ENCODE data around the gene MZB1. TPM values are rescaled to one million over a fixed set of nuclear protein-coding genes. Genes with fewer than 3 reads are reported as not detected.
A peak's percentile ranks its signal among the peaks of the same experiment; 100 is the strongest.
"Not testable (repeated sequence)": the region's sequence is repeated elsewhere in the genome, so short reads cannot be mapped to it uniquely, and the experiment has no call there.

Gene MZB1
- total RNA-seq, 1 experiment from 2014 or later: 1.1 TPM

- TF ChIP-seq ZNF281 (CRISPR knock-in tag; IDR thresholded peaks at IDR 0.05) (peak; percentile 83; the same call in 1 of the 2 replicates), ESRRA (CRISPR knock-in tag; IDR thresholded peaks at IDR 0.05; ENCODE audit: borderline replicate concordance) (peak; percentile 47; the same call in 1 of the 2 replicates), ZNF425 (CRISPR knock-in tag; conservative IDR thresholded peaks at IDR 0.05) (no peak), ZNF512 (CRISPR knock-in tag; IDR thresholded peaks at IDR 0.05; ENCODE audit: borderline replicate concordance) (no peak), ERG (CRISPR knock-in tag; IDR thresholded peaks at IDR 0.05) (no peak), USF2 (CRISPR knock-in tag; IDR thresholded peaks at IDR 0.05) (no peak), EMX1 (CRISPR knock-in tag; IDR thresholded peaks at IDR 0.05) (no peak), ARID4B (CRISPR knock-in tag; IDR thresholded peaks at IDR 0.05; ENCODE audit: borderline replicate concordance) (no peak)
These were observed 1.4 kb downstream of the MZB1 start (continued) for GRCh38 chr5:139388198-139388821.

- no peaks in the 10 kb centered on the region for H3K36me3 Mint-ChIP-seq
- ATAC-seq (no peak), DNase-seq (ENCODE audit: low spot score) (no peak)
- POLR2A ChIA-PET: interaction anchor here (0.5 to 1.7 kb wide), 4 partner anchors 10 to 916 kb away, joined by 3 to 7 read pairs (median 4); partner anchors contain the start of gene MATR3
- H3K9me3 Mint-ChIP-seq: no peaks in the 10 kb centered on the region
- CTCF ChIA-PET: interaction anchor here (1.6 to 1.9 kb wide), 3 partner anchors 15 to 46 kb away, joined by 3 to 11 read pairs (median 7); partner anchors contain the start of gene PAIP2
- peaks cover 24% of the 10 kb centered on the region for H3K4me1 Mint-ChIP-seq
- no peak for TF ChIP-seq GTF2I (CRISPR knock-in tag; conservative IDR thresholded peaks at IDR 0.05)
- no peak for TF ChIP-seq SMAD4 (CRISPR knock-in tag; IDR thresholded peaks at IDR 0.05)
- no peak for TF ChIP-seq MYBL2 (CRISPR knock-in tag; IDR thresholded peaks at IDR 0.05)
- TF ChIP-seq RORB (CRISPR knock-in tag; IDR thresholded peaks at IDR 0.05): no peak
- TF ChIP-seq NR1H2 (CRISPR knock-in tag; IDR thresholded peaks at IDR 0.05): no peak
- TF ChIP-seq MAX (CRISPR knock-in tag; IDR thresholded peaks at IDR 0.05): no peak
- H3K4me3 Mint-ChIP-seq: 0 out of 2 replicates have a peak overlapping the region, but pooled peaks have one; percentile 31
- H3K27ac Mint-ChIP-seq: peak overlapping the region; percentile 48; the same call in 1 of the 2 replicates
- peaks cover 15% of the 10 kb centered on the region for H3K27me3 Mint-ChIP-seq (ENCODE audit: low read depth)
These were observed 2.0 kb downstream of the MZB1 start for GRCh38 chr5:139387611-139388197.

GRCh38 chr5:139386956-139387355 lies 2.8 kb downstream of the MZB1 start:
- H3K27ac Mint-ChIP-seq; H3K4me3 Mint-ChIP-seq; ATAC-seq; DNase-seq (ENCODE audit: low spot score); H3K9me3 Mint-ChIP-seq; H3K36me3 Mint-ChIP-seq: not testable (repeated sequence)
- H3K4me1 Mint-ChIP-seq: peaks cover 24% of the 10 kb centered on the region
- ChIA-PET POLR2A (interaction anchor here (1.0 to 1.7 kb wide), 2 partner anchors 9 to 94 kb away, joined by 3 to 7 read pairs; partner anchors contain the start of gene MATR3), CTCF (interaction anchor here (0.6 to 1.6 kb wide), 2 partner anchors 16 to 923 kb away, joined by 3 read pairs; no protein-coding TSS in a partner anchor)
- H3K27me3 Mint-ChIP-seq (ENCODE audit: low read depth): peaks cover 13% of the 10 kb centered on the region

Measured in WTC11 (cell line).